Body of pancreas (tissue), 4 donors: ENCODE data around the gene IFT81. TPM values are rescaled to one million over a fixed set of nuclear protein-coding genes. Genes with fewer than 3 reads are reported as not detected.

ENCODE experiments used
- ATAC-seq: fragments of 150-250 bp; one replicate; pipeline ENCODE4 v1.9.1; 2016
- DNase-seq, 4 donors: peaks; one replicate each; pipeline ENCODE4 v3.0.0-alpha.2; 2019
- H3K27ac ChIP-seq, 4 donors: fragments of 200-600 bp; sonication (generic); 1 replicate in 3 of 4; 2 replicates in 1 of 4; pipeline versions ENCODE4 v1.5.1 to v1.6.1; 2016 to 2019; ENCODE audit warnings: mild to moderate bottlenecking in 1 of 4, mixed read lengths in 1 of 4, moderate library complexity in 1 of 4
- H3K27me3 ChIP-seq, 2 donors: fragments of 200-600 bp; sonication (generic); one replicate each; pipeline ENCODE4 v1.6.0; 2016; ENCODE audit warnings: mild to moderate bottlenecking in 1 of 2
- H3K36me3 ChIP-seq, 2 donors: fragments of 200-600 bp; sonication (generic); replicated peaks in 1 of 2; 2 replicates each; pipeline ENCODE4 v1.5.1; 2016; ENCODE audit warnings: low read depth in 2 of 2; ENCODE audit not compliant: insufficient read depth in 1 of 2
- H3K4me1 ChIP-seq: fragments of 200-600 bp; sonication (generic); one replicate; pipeline ENCODE4 v1.6.0; 2016
- H3K4me3 ChIP-seq, 2 donors: fragments of 200-600 bp; sonication (generic); 1 replicate in 1 of 2; 2 replicates in 1 of 2; pipeline ENCODE4 v1.5.1; 2016 to 2019
- H3K9me3 ChIP-seq, 3 donors: fragments of 200-600 bp; sonication (generic); 1 replicate in 2 of 3; 2 replicates in 1 of 3; pipeline ENCODE4 v1.5.1; 2016
- POLR2A ChIP-seq, 3 donors: fragments of 450-650 bp; IDR thresholded peaks; one replicate each; pipeline ENCODE4 v1.6.1; 2016; ENCODE audit warnings: antibody characterized with exemption in 3 of 3, mild to moderate bottlenecking in 2 of 3
- WGBS, 2 donors: methylation state at CpG; one replicate each; pipeline ENCODE4 v1.1.5; 2017; 5-methylcytosine and 5-hydroxymethylcytosine counted together
- intact Hi-C: fragments of 100-400 bp; cut with DNase I; formaldehyde crosslinking; loops from one replicate; pipeline ENCODE4 v1.15.1; 2023
- total RNA-seq, 2 donors: library from RNA; depleted of rRNA; stranded (reverse); fragments of >200 nt; gene quantifications; one replicate each; pipeline ENCODE4 v1.1.0, GENCODE V29; 2016
- TF ChIP-seq, protein P1 (sequence below), 7 experiments: fragments of 450-650 bp in 4 of 7; fragments of 200-600 bp in 3 of 7; sonication (generic) in 3 of 7; IDR thresholded peaks; one replicate each; pipeline ENCODE4 v1.5.1; 2016 to 2019; ENCODE audit warnings: antibody characterized with exemption in 7 of 7

Gene IFT81
- total RNA-seq, 2 donors from 2014 or later, result 5.2 to 6.3 TPM

DNA sequence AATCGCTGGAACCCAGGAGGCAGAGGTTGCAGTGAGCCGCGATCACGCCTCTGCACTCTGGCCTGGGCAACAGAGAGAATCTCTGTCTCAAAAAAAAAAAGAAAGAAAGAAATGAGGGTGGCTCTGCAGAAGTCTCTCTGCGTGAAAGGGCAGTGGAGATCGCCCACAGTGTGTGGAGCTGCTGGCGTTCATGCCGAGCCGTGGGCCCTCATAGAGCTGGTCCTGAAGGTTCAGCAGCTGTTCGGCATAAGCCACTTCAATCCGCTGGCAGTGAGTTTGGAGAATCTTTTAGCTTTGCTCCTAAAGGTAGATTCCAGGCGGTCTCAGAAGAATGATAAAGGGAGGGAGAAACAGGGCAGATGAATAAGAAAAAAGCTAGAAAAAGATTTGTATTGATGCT lies 120.2 kb downstream of the IFT81 start:
- DNase-seq (no peak), ATAC-seq (no peak)
- TF ChIP-seq, protein P1, sequence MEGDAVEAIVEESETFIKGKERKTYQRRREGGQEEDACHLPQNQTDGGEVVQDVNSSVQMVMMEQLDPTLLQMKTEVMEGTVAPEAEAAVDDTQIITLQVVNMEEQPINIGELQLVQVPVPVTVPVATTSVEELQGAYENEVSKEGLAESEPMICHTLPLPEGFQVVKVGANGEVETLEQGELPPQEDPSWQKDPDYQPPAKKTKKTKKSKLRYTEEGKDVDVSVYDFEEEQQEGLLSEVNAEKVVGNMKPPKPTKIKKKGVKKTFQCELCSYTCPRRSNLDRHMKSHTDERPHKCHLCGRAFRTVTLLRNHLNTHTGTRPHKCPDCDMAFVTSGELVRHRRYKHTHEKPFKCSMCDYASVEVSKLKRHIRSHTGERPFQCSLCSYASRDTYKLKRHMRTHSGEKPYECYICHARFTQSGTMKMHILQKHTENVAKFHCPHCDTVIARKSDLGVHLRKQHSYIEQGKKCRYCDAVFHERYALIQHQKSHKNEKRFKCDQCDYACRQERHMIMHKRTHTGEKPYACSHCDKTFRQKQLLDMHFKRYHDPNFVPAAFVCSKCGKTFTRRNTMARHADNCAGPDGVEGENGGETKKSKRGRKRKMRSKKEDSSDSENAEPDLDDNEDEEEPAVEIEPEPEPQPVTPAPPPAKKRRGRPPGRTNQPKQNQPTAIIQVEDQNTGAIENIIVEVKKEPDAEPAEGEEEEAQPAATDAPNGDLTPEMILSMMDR (IDR thresholded peaks at IDR 0.05), result no peak
- no peak for TF ChIP-seq POLR2A (IDR thresholded peaks at IDR 0.05)
- Histone ChIP-seq H3K27me3 (no peaks in the 10 kb centered on the region), H3K4me1 (peaks cover 34% of the 10 kb centered on the region), H3K27ac (no peak overlapping the region), H3K36me3 (no peaks in the 10 kb centered on the region), H3K9me3 (no peaks in the 10 kb centered on the region), H3K4me3 (no peak overlapping the region)
- intact Hi-C loops, result no loop called here
- WGBS, 2 donors, result 93 to 97% methylated on average over 12 of the region's 12 CpGs

DNA sequence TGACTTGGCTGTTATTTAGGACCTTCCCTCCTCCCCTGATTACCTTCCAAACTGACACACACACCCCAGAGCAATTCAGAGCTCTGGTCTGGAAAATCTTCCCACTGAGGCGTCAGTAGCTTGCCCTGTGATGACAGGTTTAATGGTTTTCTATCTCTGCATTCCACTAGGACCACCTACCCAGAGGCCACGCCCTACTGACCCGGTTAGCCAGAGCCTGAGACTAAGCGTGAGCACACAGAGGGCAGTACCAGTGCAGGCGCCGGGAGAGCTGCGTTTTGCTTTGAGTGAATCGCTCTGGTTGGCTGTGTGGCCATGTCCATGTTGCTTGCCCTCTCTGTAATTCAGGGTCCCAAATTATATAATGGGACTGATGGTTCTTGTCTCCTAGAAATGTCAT lies 120.7 kb downstream of the IFT81 start:
- intact Hi-C loops, result no loop called here
- 87% methylated on average over 7 to 8 of the region's 8 CpGs for WGBS, 2 donors
- Histone ChIP-seq H3K36me3 (no peaks in the 10 kb centered on the region), H3K9me3 (no peaks in the 10 kb centered on the region), H3K4me3 (no peak overlapping the region), H3K27ac (no peak overlapping the region), H3K4me1 (peaks cover 39% of the 10 kb centered on the region), H3K27me3 (no peaks in the 10 kb centered on the region)
- TF ChIP-seq, protein P1 (IDR thresholded peaks at IDR 0.05), result no peak
- TF ChIP-seq POLR2A (IDR thresholded peaks at IDR 0.05), result no peak
- ATAC-seq (no peak), DNase-seq (no peak)

DNA sequence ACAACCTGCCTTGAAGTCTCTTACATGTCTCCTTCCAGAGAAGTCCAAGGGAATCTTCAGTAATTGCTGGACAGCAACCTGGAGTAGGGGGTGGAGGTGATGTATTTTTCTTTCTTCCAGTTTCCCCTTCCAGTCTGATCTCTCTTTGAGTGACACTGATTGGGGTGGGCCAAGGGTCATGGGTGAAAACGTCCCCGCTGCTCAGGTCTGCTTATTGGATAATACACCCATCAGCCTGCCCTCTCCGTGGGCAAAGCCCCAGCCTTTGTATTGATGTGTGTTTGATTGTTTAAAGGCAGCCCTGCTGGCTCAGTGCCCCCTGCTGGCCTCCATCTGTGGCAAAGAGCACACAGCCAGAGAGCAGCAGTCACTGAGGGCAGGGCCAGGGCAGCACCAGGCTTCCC lies 121.2 kb downstream of the IFT81 start:
- ATAC-seq, result no peak
- intact Hi-C loops, result no loop called here
- 53% methylated on average over 3 of the region's 3 CpGs; no CpG with 5 or more reads in 1 of the 2 donors for WGBS, 2 donors

DNA sequence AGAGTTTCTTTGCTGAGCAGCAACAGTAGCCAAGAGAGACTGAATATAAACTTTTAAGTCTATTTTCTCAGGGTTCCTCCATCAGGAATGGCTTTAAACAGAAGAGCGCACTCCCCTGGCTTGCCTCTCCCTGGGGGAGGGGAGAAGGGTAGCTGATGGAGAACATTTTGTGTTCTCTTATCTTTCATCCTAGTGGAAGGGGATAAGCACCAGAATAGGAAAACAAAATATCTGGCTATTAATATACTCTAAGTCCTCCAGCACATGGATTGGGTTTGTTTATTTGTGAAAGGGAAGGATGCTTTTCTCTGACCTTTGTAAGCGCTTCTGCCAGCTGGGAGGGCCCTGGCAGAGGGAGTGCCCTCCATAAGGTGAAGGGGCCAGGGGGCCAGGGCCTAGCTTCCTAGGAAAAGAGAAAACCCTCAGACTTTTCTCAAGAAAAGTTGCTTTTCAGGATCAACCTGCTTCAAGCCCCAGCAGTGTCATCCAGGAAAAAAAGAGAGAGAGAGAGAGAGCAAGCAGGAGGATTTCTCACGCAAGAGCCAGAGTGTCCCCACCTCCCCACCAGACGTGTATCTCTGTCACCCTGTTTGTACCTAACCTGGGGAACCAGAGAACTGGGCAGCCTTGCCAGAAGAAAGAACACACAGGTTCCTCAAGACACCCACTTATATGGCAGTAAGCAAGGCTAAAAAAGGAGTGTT lies 122.6 kb downstream of the IFT81 start:
- H3K27ac ChIP-seq, result peak overlapping the region; percentile 80 to 89 (median 85)
- DNase-seq (no peak), ATAC-seq (no peak)
- no peaks in the 10 kb centered on the region for H3K9me3 ChIP-seq
- H3K27me3 ChIP-seq, result no peaks in the 10 kb centered on the region
- intact Hi-C loops, result no loop called here
- TF ChIP-seq POLR2A (IDR thresholded peaks at IDR 0.05), result no peak
- TF ChIP-seq, protein P1 (IDR thresholded peaks at IDR 0.05), result no peak
- H3K4me3 ChIP-seq, result no peak overlapping the region
- 64 to 68% methylated on average over 4 of the region's 4 CpGs for WGBS, 2 donors
- H3K36me3 ChIP-seq, result no peaks in the 10 kb centered on the region
- H3K4me1 ChIP-seq, result peaks cover 45% of the 10 kb centered on the region

More for the DNA sequence above, 121.2 kb downstream of the IFT81 start:
- TF ChIP-seq POLR2A (IDR thresholded peaks at IDR 0.05), result no peak
- TF ChIP-seq, protein P1 (IDR thresholded peaks at IDR 0.05), result peak in 2 of 7 experiments; percentile 18 to 23
- Histone ChIP-seq H3K36me3 (no peaks in the 10 kb centered on the region), H3K9me3 (no peaks in the 10 kb centered on the region), H3K27ac (no peak overlapping the region), H3K4me1 (peaks cover 44% of the 10 kb centered on the region), H3K4me3 (no peak overlapping the region), H3K27me3 (no peaks in the 10 kb centered on the region)
- DNase-seq, result peak in 3 of 4 donors; percentile 24 to 52 (median 34)
